Parathyroid adenoma (tissue), 2 donors: ENCODE data around the gene KHNYN.

ENCODE experiments used
- H2AFZ ChIP-seq: fragments of 300-600 bp; sonication (generic); one replicate; pipeline ENCODE4 v1.7.0; 2017; ENCODE audit warnings: antibody characterized with exemption, mild to moderate bottlenecking
- H3K27ac ChIP-seq: fragments of 300-600 bp; sonication (generic); one replicate; pipeline ENCODE4 v1.7.0; 2017
- H3K27me3 ChIP-seq: fragments of 300-600 bp; sonication (generic); one replicate; pipeline ENCODE4 v1.7.0; 2017; ENCODE audit warnings: low read length; ENCODE audit not compliant: control insufficient read depth, insufficient read depth
- H3K36me3 ChIP-seq: fragments of 300-600 bp; sonication (generic); one replicate; pipeline ENCODE4 v1.7.0; 2017; ENCODE audit warnings: low read length; ENCODE audit not compliant: control insufficient read depth, insufficient read depth
- H3K4me1 ChIP-seq: fragments of 300-600 bp; sonication (generic); one replicate; pipeline ENCODE4 v1.7.0; 2017; ENCODE audit warnings: control low read depth
- H3K4me2 ChIP-seq: fragments of 300-600 bp; sonication (generic); one replicate; pipeline ENCODE4 v1.7.0; 2017; ENCODE audit warnings: low read length
- H3K4me3 ChIP-seq: fragments of 300-600 bp; sonication (generic); one replicate; pipeline ENCODE4 v1.7.0; 2017; ENCODE audit warnings: low read depth, low read length
- H3K79me2 ChIP-seq: fragments of 300-600 bp; sonication (generic); one replicate; pipeline ENCODE4 v1.7.0; 2017; ENCODE audit warnings: control low read depth
- H3K9ac ChIP-seq: fragments of 300-600 bp; sonication (generic); one replicate; pipeline ENCODE4 v1.7.0; 2017; ENCODE audit warnings: mild to moderate bottlenecking
- H3K9me3 ChIP-seq: fragments of 300-600 bp; sonication (generic); one replicate; pipeline ENCODE4 v1.7.0; 2017; ENCODE audit warnings: low read length; ENCODE audit not compliant: control insufficient read depth
- TF ChIP-seq, protein P1 (sequence below): fragments of 300-600 bp; sonication (generic); IDR thresholded peaks from one replicate; pipeline ENCODE4 v1.7.0; 2017; ENCODE audit warnings: antibody characterized with exemption, mild to moderate bottlenecking
- donor health status: primary hyperparathyroidism.

The KHNYN gene

GRCh38 chr14:24430682-24431568 is 1.2 kb downstream of the KHNYN start:
- H3K4me3 ChIP-seq, result peak overlapping the region; percentile 88
- peak overlapping the region; percentile 87 for H3K27ac ChIP-seq
- H2AFZ ChIP-seq, result peak overlapping the region; percentile 98
- no peaks in the 10 kb centered on the region for H3K79me2 ChIP-seq
- no peaks in the 10 kb centered on the region for H3K27me3 ChIP-seq
- TF ChIP-seq, protein P1, sequence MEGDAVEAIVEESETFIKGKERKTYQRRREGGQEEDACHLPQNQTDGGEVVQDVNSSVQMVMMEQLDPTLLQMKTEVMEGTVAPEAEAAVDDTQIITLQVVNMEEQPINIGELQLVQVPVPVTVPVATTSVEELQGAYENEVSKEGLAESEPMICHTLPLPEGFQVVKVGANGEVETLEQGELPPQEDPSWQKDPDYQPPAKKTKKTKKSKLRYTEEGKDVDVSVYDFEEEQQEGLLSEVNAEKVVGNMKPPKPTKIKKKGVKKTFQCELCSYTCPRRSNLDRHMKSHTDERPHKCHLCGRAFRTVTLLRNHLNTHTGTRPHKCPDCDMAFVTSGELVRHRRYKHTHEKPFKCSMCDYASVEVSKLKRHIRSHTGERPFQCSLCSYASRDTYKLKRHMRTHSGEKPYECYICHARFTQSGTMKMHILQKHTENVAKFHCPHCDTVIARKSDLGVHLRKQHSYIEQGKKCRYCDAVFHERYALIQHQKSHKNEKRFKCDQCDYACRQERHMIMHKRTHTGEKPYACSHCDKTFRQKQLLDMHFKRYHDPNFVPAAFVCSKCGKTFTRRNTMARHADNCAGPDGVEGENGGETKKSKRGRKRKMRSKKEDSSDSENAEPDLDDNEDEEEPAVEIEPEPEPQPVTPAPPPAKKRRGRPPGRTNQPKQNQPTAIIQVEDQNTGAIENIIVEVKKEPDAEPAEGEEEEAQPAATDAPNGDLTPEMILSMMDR, result no peak
- H3K4me1 ChIP-seq, result peaks cover 19% of the 10 kb centered on the region
- H3K4me2 ChIP-seq, result peak overlapping the region; percentile 93
- H3K9me3 ChIP-seq, result no peaks in the 10 kb centered on the region
- no peaks in the 10 kb centered on the region for H3K36me3 ChIP-seq
- peak overlapping the region; percentile 71 for H3K9ac ChIP-seq

GRCh38 chr14:24431569-24432258 is 2.0 kb downstream of the KHNYN start:
- no peak overlapping the region for H2AFZ ChIP-seq
- peak overlapping the region; percentile 88 for H3K4me3 ChIP-seq
- no peaks in the 10 kb centered on the region for H3K36me3 ChIP-seq
- peak overlapping the region; percentile 93 for H3K4me2 ChIP-seq
- no peaks in the 10 kb centered on the region for H3K27me3 ChIP-seq
- TF ChIP-seq, protein P1, result peak; percentile 95
- H3K79me2 ChIP-seq, result no peaks in the 10 kb centered on the region
- no peaks in the 10 kb centered on the region for H3K9me3 ChIP-seq
- peak overlapping the region; percentile 87 for H3K27ac ChIP-seq
- H3K9ac ChIP-seq, result no peak overlapping the region
- peaks cover 19% of the 10 kb centered on the region for H3K4me1 ChIP-seq

DNA sequence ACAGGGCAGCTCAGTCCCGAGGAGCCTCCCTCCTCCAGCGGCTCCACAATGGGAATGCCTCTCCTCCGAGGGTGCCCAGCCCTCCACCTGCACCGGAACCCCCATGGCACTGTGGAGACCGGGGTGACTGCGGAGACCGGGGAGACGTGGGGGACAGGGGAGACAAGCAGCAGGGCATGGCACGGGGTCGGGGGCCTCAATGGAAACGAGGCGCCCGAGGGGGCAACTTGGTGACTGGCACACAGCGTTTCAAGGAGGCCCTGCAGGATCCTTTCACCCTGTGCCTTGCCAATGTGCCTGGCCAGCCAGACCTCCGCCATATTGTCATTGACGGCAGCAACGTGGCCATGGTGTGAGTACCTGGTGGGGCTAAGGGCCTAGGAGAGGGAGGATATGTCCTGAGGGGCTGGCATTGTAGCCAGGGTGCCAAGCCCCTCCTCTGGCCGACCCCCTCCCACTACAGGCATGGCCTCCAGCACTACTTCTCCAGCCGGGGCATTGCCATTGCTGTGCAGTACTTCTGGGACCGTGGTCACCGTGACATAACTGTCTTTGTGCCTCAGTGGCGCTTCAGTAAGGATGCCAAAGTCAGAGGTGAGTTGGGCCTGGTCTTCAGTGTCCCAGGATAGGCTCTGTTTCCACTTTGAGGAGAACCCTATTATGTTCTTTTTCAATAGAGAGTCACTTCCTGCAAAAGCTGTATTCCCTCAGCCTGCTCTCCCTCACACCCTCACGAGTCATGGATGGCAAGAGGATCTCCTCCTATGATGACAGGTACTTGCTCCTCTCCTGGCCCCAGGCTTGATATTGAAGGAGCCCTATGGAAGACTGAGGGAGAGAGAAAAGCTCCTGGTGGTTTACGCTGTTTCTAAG is 2.7 kb downstream of the KHNYN start:
- Histone ChIP-seq H3K4me2 (peak overlapping the region; percentile 93), H3K27me3 (no peaks in the 10 kb centered on the region), H3K4me3 (no peak overlapping the region), H3K9me3 (no peaks in the 10 kb centered on the region), H3K36me3 (no peaks in the 10 kb centered on the region), H3K27ac (no peak overlapping the region), H3K79me2 (no peaks in the 10 kb centered on the region), H2AFZ (no peak overlapping the region), H3K9ac (no peak overlapping the region), H3K4me1 (peaks cover 19% of the 10 kb centered on the region)
- TF ChIP-seq, protein P1, result no peak

GRCh38 chr14:24434036-24434435 is 4.3 kb downstream of the KHNYN start:
- Histone ChIP-seq H3K9me3 (no peaks in the 10 kb centered on the region), H3K4me1 (peaks cover 19% of the 10 kb centered on the region), H3K79me2 (no peaks in the 10 kb centered on the region), H3K4me2 (no peak overlapping the region), H3K4me3 (no peak overlapping the region), H3K9ac (no peak overlapping the region), H3K36me3 (no peaks in the 10 kb centered on the region), H3K27ac (no peak overlapping the region), H2AFZ (no peak overlapping the region), H3K27me3 (no peaks in the 10 kb centered on the region)
- TF ChIP-seq, protein P1, result no peak
